Kidney tubule cell (primary cell): ENCODE measurements around the gene PERM1.
"Not testable (repeated sequence)": the region's sequence is repeated elsewhere in the genome, so short reads cannot be mapped to it uniquely, and the experiment has no call there.

Source experiments
- DNase-seq: peaks from one replicate; pipeline ENCODE4 v3.0.0-alpha.2; 2018; ENCODE audit warnings: low spot score

Gene PERM1

GRCh38 chr1:1014799-1015681 is 33.1 kb upstream of the PERM1 start:
- no peak for DNase-seq

- DNase-seq, result no peak
Observed at GRCh38 chr1:1013922-1014648, 32.2 kb upstream of the PERM1 start.

GRCh38 chr1:1013105-1013921 is 31.4 kb upstream of the PERM1 start, which contains the start of gene ISG15:
TSS of gene ISG15 (plus strand) at chr1:1013497. CDS start at chr1:1013574, 77 bp downstream.
- DNase-seq, result peak; percentile 90

GRCh38 chr1:1012736-1013104 is 30.8 kb upstream of the PERM1 start:
- DNase-seq, result not testable (repeated sequence)

GRCh38 chr1:1011396-1011949 is 29.6 kb upstream of the PERM1 start:
- no peak for DNase-seq

- DNase-seq, result not testable (repeated sequence)
Observed at GRCh38 chr1:1010131-1010530, 28.2 kb upstream of the PERM1 start.

GRCh38 chr1:1006305-1007159 is 24.6 kb upstream of the PERM1 start:
- DNase-seq, result peak; percentile 65

GRCh38 chr1:1005774-1006304 is 23.9 kb upstream of the PERM1 start:
- DNase-seq, result no peak

- peak; percentile 75 for DNase-seq
Observed at GRCh38 chr1:1004780-1005697, 23.1 kb upstream of the PERM1 start.

- no peak for DNase-seq
Observed at GRCh38 chr1:1004420-1004779, 22.5 kb upstream of the PERM1 start.

GRCh38 chr1:1003618-1004419 is 21.9 kb upstream of the PERM1 start:
- DNase-seq, result no peak

GRCh38 chr1:1001057-1001783 is 19.3 kb upstream of the PERM1 start:
- no peak for DNase-seq

GRCh38 chr1:1000357-1001056 is 18.6 kb upstream of the PERM1 start:
- DNase-seq, result peak; percentile 86

- DNase-seq, result peak; percentile 95
Observed at GRCh38 chr1:999725-1000356, 17.9 kb upstream of the PERM1 start, which contains the start of gene HES4. TSS of gene HES4 (minus strand) at chr1:1000097. CDS start at chr1:999973, 124 bp downstream.

- peak; percentile 58 for DNase-seq
Observed at GRCh38 chr1:998995-999724, 17.3 kb upstream of the PERM1 start.

- DNase-seq, result no peak
Observed at GRCh38 chr1:998745-998994, 16.8 kb upstream of the PERM1 start.
